Measurements from ENCODE around the gene HOXB9.

- no peak for TF ChIP-seq CTCF (conservative IDR thresholded peaks at IDR 0.05; ENCODE audit: low read length)
- no peak for TF ChIP-seq EZH2phosphoT487 (IDR thresholded peaks at IDR 0.05; ENCODE audit: borderline replicate concordance, low read depth, low read length)
Observed at GRCh38 chr17:48589831-48590606, 36.1 kb downstream of the HOXB9 start, which contains the start of gene HOXB3.
